Upper lobe of left lung (tissue), 4 donors: ENCODE results near the gene WDR37.
"Not testable (repeated sequence)": the region's sequence is repeated elsewhere in the genome, so short reads cannot be mapped to it uniquely, and the experiment has no call there.

Source experiments
- POLR2A ChIP-seq, 4 donors: fragments of 450-650 bp; IDR thresholded peaks; one replicate each; pipeline ENCODE4 v1.5.1; 2016 to 2017; ENCODE audit warnings: antibody characterized with exemption in 4 of 4, mild to moderate bottlenecking in 2 of 4
- POLR2AphosphoS5 ChIP-seq, 2 donors: sonication (generic); formaldehyde crosslinking; IDR thresholded peaks; one replicate each; pipeline ENCODE4 v1.5.1; 2017; ENCODE audit warnings: antibody characterized with exemption in 2 of 2
- TF ChIP-seq, protein P1 (sequence below), 6 experiments: fragments of 450-650 bp in 4 of 6; fragments of 200-600 bp in 2 of 6; sonication (generic) in 2 of 6; IDR thresholded peaks; one replicate each; pipeline ENCODE4 v1.5.1; 2016 to 2019; ENCODE audit warnings: antibody characterized with exemption in 6 of 6

DNA sequence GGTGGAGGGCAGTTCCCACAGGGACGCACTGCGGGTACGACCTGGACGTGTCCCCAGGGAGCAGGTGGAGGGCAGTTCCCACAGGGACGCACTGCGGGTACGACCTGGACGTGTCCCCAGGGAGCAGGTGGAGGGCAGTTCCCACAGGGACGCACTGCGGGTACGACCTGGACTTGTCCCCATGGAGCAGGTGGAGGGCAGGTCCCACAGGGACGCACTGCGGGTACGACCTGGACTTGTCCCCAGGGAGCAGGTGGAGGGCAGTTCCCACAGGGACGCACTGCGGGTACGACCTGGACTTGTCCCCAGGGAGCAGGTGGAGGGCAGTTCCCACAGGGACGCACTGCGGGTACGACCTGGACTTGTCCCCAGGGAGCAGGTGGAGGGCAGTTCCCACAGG, 17.4 kb upstream of the WDR37 start:
- TF ChIP-seq, protein P1, sequence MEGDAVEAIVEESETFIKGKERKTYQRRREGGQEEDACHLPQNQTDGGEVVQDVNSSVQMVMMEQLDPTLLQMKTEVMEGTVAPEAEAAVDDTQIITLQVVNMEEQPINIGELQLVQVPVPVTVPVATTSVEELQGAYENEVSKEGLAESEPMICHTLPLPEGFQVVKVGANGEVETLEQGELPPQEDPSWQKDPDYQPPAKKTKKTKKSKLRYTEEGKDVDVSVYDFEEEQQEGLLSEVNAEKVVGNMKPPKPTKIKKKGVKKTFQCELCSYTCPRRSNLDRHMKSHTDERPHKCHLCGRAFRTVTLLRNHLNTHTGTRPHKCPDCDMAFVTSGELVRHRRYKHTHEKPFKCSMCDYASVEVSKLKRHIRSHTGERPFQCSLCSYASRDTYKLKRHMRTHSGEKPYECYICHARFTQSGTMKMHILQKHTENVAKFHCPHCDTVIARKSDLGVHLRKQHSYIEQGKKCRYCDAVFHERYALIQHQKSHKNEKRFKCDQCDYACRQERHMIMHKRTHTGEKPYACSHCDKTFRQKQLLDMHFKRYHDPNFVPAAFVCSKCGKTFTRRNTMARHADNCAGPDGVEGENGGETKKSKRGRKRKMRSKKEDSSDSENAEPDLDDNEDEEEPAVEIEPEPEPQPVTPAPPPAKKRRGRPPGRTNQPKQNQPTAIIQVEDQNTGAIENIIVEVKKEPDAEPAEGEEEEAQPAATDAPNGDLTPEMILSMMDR (IDR thresholded peaks at IDR 0.05), result not testable (repeated sequence)
- TF ChIP-seq POLR2A, POLR2AphosphoS5 (IDR thresholded peaks at IDR 0.05): not testable (repeated sequence)
